Mesangial cell (primary cell): Measurements from ENCODE around the gene C15orf39. TPM values are rescaled to one million over a fixed set of nuclear protein-coding genes. Genes with fewer than 3 reads are reported as not detected.

Source experiments
- total RNA-seq: library from RNA; depleted of rRNA; stranded (reverse); fragments of >200 nt; gene quantifications from 2 replicates; pipeline ENCODE4 v1.2.3, GENCODE V29; 2015

C15orf39 gene
- total RNA-seq: 15.3 and 22.6 TPM in 2 replicates

DNA sequence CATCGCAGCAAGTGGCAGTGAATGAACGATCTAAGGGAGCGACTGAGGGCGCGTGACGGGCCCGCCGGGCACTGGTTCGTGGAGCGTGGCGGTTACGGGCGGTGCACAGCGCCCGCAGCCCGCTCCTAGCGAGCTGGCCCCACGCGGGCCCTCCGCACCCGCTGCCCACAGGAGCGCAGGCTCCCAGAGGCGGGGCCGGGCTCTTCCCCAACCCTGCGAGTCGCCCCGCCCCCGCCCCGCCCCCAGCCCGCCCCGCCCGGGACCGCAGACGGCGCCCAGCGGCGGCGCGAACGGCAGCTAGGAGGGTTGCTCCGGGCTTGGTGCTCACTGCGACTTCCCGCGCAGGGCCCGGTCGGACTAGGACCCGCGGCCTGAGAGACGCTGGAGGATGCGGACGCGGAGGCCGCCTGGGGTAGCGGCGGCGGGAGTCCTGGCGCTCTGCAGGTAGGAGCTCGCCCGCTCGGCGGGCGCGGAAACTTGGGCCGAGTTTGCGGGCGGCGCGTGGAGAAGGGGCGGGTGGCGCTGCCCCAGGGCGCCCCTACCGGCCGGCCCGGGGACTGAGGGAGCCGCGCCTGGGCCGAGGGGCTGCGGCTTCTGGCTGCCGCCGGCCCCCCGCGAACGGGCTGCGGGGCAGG, at the start of gene C15orf39:
Gene C15orf39, plus strand, starts transcription at position 267 of the 635 bp plus-strand sequence. CDS start 4,167 bp downstream, outside the sequence.

DNA sequence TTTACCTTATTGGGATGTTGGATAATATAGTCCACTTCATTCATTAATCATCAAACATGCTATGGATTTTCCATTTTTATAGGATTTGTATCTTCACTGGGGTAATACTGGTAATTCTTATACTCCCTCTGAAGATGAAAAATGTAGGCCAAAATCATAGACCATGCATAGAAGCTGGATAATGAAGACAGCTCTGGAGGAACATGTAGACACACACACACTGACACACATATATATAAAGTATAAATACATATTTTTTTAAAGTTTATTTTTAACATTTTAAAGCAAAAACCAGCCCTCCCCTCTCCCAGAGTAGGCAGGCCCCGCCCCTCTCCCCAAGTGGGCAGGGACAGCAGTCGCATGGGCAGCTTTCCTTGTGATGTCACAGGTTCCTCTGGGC, 56.4 kb downstream of the C15orf39 start, which contains the start of gene GOLGA6C:
Gene GOLGA6C, plus strand, starts transcription at position 301 of the 400 bp plus-strand sequence. CDS start 265 bp downstream, outside the sequence.

Other genes starting within 250 kb of the C15orf39 start
- 6.0 and 8.7 TPM in 2 replicates for gene RPP25, start 245.1 kb upstream of the C15orf39 start, total RNA-seq
- 9.3 and 11.5 TPM in 2 replicates for gene SCAMP5, start 206.3 kb upstream of the C15orf39 start, total RNA-seq
- gene PPCDC, start 178.3 kb upstream of the C15orf39 start, total RNA-seq: 13.9 and 39.6 TPM in 2 replicates
- gene GOLGA6C, start 56.5 kb downstream of the C15orf39 start, total RNA-seq: not detected in 2 replicates
- not detected in 2 replicates for gene GOLGA6D, start 81.0 kb downstream of the C15orf39 start, total RNA-seq
- gene COMMD4, start 134.2 kb downstream of the C15orf39 start, total RNA-seq: 136 and 167 TPM in 2 replicates
- 3.1 and 20.2 TPM in 2 replicates for gene NEIL1, start 145.2 kb downstream of the C15orf39 start, total RNA-seq
- 62.9 and 104 TPM in 2 replicates for gene MAN2C1, start 166.7 kb downstream of the C15orf39 start, total RNA-seq
- 33.0 and 34.9 TPM in 2 replicates for gene SIN3A, start 249.8 kb downstream of the C15orf39 start, total RNA-seq